ENCODE data around the gene SPAAR.

The SPAAR gene

GRCh38 chr9:35940458-35941407 is 31.4 kb downstream of the SPAAR start:
- no peak for DNase-seq
- Histone ChIP-seq H3K4me1 (no peaks in the 10 kb centered on the region), H3K9me3 (no peaks in the 10 kb centered on the region), H3K27me3 (no peaks in the 10 kb centered on the region), H3K4me3 (ENCODE audit: low read depth, low read length) (no peak overlapping the region), H3K36me3 (no peaks in the 10 kb centered on the region)
- TF ChIP-seq CTCF (IDR thresholded peaks at IDR 0.05; ENCODE audit: low read depth, low read length) = no peak

- no peaks in the 10 kb centered on the region for H3K4me1 ChIP-seq
- TF ChIP-seq CTCF (IDR thresholded peaks at IDR 0.05; ENCODE audit: low read depth, low read length) = no peak
- peaks cover 4% of the 10 kb centered on the region; the same call in 1 of the 2 replicates for H3K27me3 ChIP-seq
- H3K9me3 ChIP-seq = no peaks in the 10 kb centered on the region
- DNase-seq = no peak
- no peaks in the 10 kb centered on the region for H3K36me3 ChIP-seq
- no peak overlapping the region for H3K4me3 ChIP-seq (ENCODE audit: low read depth, low read length)
These were observed 33.0 kb downstream of the SPAAR start for GRCh38 chr9:35942286-35942685.

GRCh38 chr9:35944173-35944572 is 34.9 kb downstream of the SPAAR start:
- peaks cover 8% of the 10 kb centered on the region for H3K27me3 ChIP-seq
- TF ChIP-seq CTCF (IDR thresholded peaks at IDR 0.05; ENCODE audit: low read depth, low read length) = no peak
- no peaks in the 10 kb centered on the region for H3K4me1 ChIP-seq
- H3K4me3 ChIP-seq (ENCODE audit: low read depth, low read length) = no peak overlapping the region
- no peaks in the 10 kb centered on the region for H3K36me3 ChIP-seq
- H3K9me3 ChIP-seq = no peaks in the 10 kb centered on the region
- no peak for DNase-seq

- no peaks in the 10 kb centered on the region for H3K9me3 ChIP-seq
- H3K36me3 ChIP-seq = no peaks in the 10 kb centered on the region
- H3K27me3 ChIP-seq = peaks cover 12% of the 10 kb centered on the region
- no peak overlapping the region for H3K4me3 ChIP-seq (ENCODE audit: low read depth, low read length)
- no peaks in the 10 kb centered on the region for H3K4me1 ChIP-seq
- no peak for DNase-seq
- no peak for TF ChIP-seq CTCF (IDR thresholded peaks at IDR 0.05; ENCODE audit: low read depth, low read length)
These were observed 35.6 kb downstream of the SPAAR start for GRCh38 chr9:35944841-35945240.

- Histone ChIP-seq H3K4me1 (no peaks in the 10 kb centered on the region), H3K9me3 (no peaks in the 10 kb centered on the region), H3K27me3 (peaks cover 12% of the 10 kb centered on the region), H3K36me3 (no peaks in the 10 kb centered on the region), H3K4me3 (ENCODE audit: low read depth, low read length) (peak overlapping the region; percentile 46)
- peak; percentile 99 for TF ChIP-seq CTCF (IDR thresholded peaks at IDR 0.05; ENCODE audit: low read depth, low read length)
- DNase-seq = peak; percentile 93
These were observed 36.2 kb downstream of the SPAAR start for GRCh38 chr9:35945341-35946018.

GRCh38 chr9:35948451-35948850 is 39.2 kb downstream of the SPAAR start:
- Histone ChIP-seq H3K36me3 (no peaks in the 10 kb centered on the region), H3K27me3 (peaks cover 26% of the 10 kb centered on the region), H3K9me3 (no peaks in the 10 kb centered on the region), H3K4me3 (ENCODE audit: low read depth, low read length) (no peak overlapping the region), H3K4me1 (no peaks in the 10 kb centered on the region)
- DNase-seq = no peak
- no peak for TF ChIP-seq CTCF (IDR thresholded peaks at IDR 0.05; ENCODE audit: low read depth, low read length)

All from BE2C (cell line).